Parathyroid adenoma (tissue), 2 donors: ENCODE data around the gene EGF.
"Not testable (repeated sequence)": the region's sequence is repeated elsewhere in the genome, so short reads cannot be mapped to it uniquely, and the experiment has no call there.

ENCODE experiments used
- H2AFZ ChIP-seq: fragments of 300-600 bp; sonication (generic); one replicate; pipeline ENCODE4 v1.7.0; 2017; ENCODE audit warnings: antibody characterized with exemption, mild to moderate bottlenecking
- H3K27ac ChIP-seq: fragments of 300-600 bp; sonication (generic); one replicate; pipeline ENCODE4 v1.7.0; 2017
- H3K27me3 ChIP-seq: fragments of 300-600 bp; sonication (generic); one replicate; pipeline ENCODE4 v1.7.0; 2017; ENCODE audit warnings: low read length; ENCODE audit not compliant: control insufficient read depth, insufficient read depth
- H3K36me3 ChIP-seq: fragments of 300-600 bp; sonication (generic); one replicate; pipeline ENCODE4 v1.7.0; 2017; ENCODE audit warnings: low read length; ENCODE audit not compliant: control insufficient read depth, insufficient read depth
- H3K4me1 ChIP-seq: fragments of 300-600 bp; sonication (generic); one replicate; pipeline ENCODE4 v1.7.0; 2017; ENCODE audit warnings: control low read depth
- H3K4me2 ChIP-seq: fragments of 300-600 bp; sonication (generic); one replicate; pipeline ENCODE4 v1.7.0; 2017; ENCODE audit warnings: low read length
- H3K4me3 ChIP-seq: fragments of 300-600 bp; sonication (generic); one replicate; pipeline ENCODE4 v1.7.0; 2017; ENCODE audit warnings: low read depth, low read length
- H3K79me2 ChIP-seq: fragments of 300-600 bp; sonication (generic); one replicate; pipeline ENCODE4 v1.7.0; 2017; ENCODE audit warnings: control low read depth
- H3K9ac ChIP-seq: fragments of 300-600 bp; sonication (generic); one replicate; pipeline ENCODE4 v1.7.0; 2017; ENCODE audit warnings: mild to moderate bottlenecking
- H3K9me3 ChIP-seq: fragments of 300-600 bp; sonication (generic); one replicate; pipeline ENCODE4 v1.7.0; 2017; ENCODE audit warnings: low read length; ENCODE audit not compliant: control insufficient read depth
- TF ChIP-seq, protein P1 (sequence below): fragments of 300-600 bp; sonication (generic); IDR thresholded peaks from one replicate; pipeline ENCODE4 v1.7.0; 2017; ENCODE audit warnings: antibody characterized with exemption, mild to moderate bottlenecking
- donor health status: primary hyperparathyroidism.

The EGF gene

DNA sequence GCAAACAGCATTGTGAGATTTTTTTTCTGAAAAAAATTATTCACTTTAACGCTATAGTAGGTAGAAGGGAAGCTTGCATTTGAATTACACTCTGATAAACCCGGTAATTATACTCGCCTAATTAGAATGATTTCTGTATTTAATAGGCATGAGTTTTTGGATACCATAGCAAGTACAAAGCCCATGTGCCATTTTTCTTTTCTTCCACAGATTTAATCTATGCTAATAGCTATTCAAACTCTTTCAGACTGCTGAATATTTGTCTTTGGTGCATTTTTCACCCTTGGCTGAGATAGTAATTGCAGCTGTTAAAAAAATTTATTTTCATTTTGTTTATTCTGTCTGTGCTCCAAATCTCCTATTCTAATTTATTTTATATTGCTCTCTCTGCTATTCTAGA is 113.0 kb downstream of the EGF start:
- Histone ChIP-seq H3K4me2 (no peak overlapping the region), H3K9me3 (no peaks in the 10 kb centered on the region), H3K79me2 (no peaks in the 10 kb centered on the region), H2AFZ (no peak overlapping the region), H3K4me1 (no peaks in the 10 kb centered on the region), H3K27ac (no peak overlapping the region), H3K4me3 (no peak overlapping the region), H3K36me3 (no peaks in the 10 kb centered on the region), H3K27me3 (no peaks in the 10 kb centered on the region), H3K9ac (no peak overlapping the region)
- TF ChIP-seq, protein P1, sequence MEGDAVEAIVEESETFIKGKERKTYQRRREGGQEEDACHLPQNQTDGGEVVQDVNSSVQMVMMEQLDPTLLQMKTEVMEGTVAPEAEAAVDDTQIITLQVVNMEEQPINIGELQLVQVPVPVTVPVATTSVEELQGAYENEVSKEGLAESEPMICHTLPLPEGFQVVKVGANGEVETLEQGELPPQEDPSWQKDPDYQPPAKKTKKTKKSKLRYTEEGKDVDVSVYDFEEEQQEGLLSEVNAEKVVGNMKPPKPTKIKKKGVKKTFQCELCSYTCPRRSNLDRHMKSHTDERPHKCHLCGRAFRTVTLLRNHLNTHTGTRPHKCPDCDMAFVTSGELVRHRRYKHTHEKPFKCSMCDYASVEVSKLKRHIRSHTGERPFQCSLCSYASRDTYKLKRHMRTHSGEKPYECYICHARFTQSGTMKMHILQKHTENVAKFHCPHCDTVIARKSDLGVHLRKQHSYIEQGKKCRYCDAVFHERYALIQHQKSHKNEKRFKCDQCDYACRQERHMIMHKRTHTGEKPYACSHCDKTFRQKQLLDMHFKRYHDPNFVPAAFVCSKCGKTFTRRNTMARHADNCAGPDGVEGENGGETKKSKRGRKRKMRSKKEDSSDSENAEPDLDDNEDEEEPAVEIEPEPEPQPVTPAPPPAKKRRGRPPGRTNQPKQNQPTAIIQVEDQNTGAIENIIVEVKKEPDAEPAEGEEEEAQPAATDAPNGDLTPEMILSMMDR: no peak

DNA sequence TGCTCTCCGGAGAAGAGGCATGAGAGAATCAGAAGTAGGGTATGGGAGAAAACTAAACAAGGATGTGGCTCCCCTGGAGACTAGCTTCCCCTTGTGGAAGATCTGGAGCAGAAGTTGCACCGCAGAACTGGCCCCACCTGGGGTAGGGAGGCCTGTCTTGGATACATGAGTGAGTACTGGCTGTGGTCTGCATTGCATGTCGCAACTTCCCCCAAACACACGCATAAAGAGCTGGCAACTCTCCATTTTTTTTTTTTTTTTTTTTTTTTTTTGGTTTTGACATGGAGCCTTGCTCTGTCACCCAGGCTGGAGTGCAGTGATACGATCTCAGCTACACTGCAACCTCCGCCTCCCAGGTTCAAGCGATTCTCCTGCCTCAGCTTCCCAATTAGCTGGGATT is 119.9 kb downstream of the EGF start:
- Histone ChIP-seq H3K36me3 (no peaks in the 10 kb centered on the region), H3K4me1 (no peaks in the 10 kb centered on the region), H3K4me3 (no peak overlapping the region), H3K27ac (no peak overlapping the region), H3K4me2 (no peak overlapping the region), H2AFZ (no peak overlapping the region), H3K79me2 (no peaks in the 10 kb centered on the region), H3K9me3 (no peaks in the 10 kb centered on the region), H3K27me3 (no peaks in the 10 kb centered on the region), H3K9ac (no peak overlapping the region)
- TF ChIP-seq, protein P1: no peak

DNA sequence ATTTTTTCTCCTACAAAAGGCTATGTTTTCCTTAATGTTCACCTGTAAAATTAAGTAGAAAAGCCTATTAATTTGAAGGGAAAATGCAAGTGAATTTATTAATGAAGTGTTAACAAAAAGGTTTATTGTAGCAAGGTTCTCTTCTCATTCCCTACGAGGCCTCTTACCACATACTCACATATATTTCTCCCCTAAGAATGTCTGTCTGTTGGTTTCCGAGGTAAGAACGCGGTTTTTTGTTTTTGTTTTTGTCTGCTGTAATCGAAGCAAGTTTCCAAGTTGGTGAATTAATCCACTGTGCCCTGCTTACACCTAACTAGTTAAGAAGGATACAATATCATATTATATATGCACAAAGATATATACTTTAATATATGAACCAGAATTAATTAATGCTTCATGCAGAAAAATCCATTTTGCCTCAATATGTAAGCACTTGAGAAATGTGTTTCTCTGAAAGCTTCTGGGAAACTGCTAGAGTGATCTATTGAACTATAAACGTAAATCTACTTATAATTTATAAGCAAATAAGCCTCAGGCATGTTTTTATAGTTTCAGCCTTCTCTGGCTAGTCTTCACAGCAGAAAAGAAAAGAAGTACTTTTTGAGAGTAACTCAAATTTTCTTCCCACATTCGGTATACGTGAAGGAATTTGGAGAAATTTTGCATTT is 120.8 kb downstream of the EGF start:
- Histone ChIP-seq H3K9ac (no peak overlapping the region), H3K79me2 (no peaks in the 10 kb centered on the region), H3K27ac (no peak overlapping the region), H3K27me3 (no peaks in the 10 kb centered on the region), H3K9me3 (no peaks in the 10 kb centered on the region), H3K4me2 (no peak overlapping the region), H2AFZ (no peak overlapping the region), H3K4me1 (no peaks in the 10 kb centered on the region), H3K36me3 (no peaks in the 10 kb centered on the region), H3K4me3 (no peak overlapping the region)
- TF ChIP-seq, protein P1: no peak

DNA sequence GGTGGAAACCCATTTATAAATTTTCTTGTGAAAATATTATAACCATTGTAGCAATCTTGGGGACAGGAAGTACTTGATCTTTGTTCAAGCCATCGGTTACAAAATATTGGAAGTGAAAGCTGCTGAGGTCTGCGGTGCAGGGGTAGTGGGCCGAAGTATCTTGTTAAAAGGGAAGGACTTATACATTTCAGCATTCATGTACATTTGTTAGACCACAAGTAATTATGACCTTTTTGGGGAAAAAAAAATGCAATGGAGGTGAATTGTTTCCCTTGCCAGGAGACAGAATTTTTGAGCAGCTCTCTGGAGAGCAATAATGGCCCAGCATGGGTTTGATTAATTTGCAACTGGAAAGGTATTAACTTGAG is 121.3 kb downstream of the EGF start:
- Histone ChIP-seq H3K79me2 (no peaks in the 10 kb centered on the region), H3K9me3 (no peaks in the 10 kb centered on the region), H3K27me3 (no peaks in the 10 kb centered on the region), H3K9ac (no peak overlapping the region), H2AFZ (no peak overlapping the region), H3K4me2 (no peak overlapping the region), H3K4me1 (no peaks in the 10 kb centered on the region), H3K4me3 (no peak overlapping the region), H3K27ac (no peak overlapping the region), H3K36me3 (no peaks in the 10 kb centered on the region)
- TF ChIP-seq, protein P1: no peak

DNA sequence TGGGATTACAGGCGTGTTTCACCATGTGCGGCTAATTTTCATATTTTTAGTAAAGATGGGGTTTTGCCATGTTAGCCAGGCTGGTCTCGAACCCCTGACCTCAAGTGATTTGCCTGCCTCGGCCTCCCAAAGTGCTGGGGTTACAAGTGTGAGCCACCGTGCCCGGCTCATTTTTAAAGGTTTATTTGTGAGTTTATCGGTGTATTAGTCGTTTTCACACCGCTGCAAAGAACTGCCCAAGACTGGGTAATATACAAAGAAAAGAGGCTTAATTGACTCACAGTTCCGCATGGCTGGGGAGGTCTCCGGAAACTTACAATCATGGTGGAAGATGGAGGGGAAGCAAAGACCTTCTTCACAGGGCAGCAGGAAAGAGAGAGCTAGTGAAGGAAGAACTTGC is 126.5 kb downstream of the EGF start:
- H3K36me3 ChIP-seq: not testable (repeated sequence)

More for the DNA sequence above, 126.5 kb downstream of the EGF start:
- not testable (repeated sequence) for H3K27ac ChIP-seq, H3K4me3 ChIP-seq, H3K79me2 ChIP-seq, H3K27me3 ChIP-seq, H3K9ac ChIP-seq, H2AFZ ChIP-seq, H3K9me3 ChIP-seq, H3K4me1 ChIP-seq, H3K4me2 ChIP-seq
